ENCODE measurements around the gene VDR. TPM values are rescaled to one million over a fixed set of nuclear protein-coding genes. Genes with fewer than 3 reads are reported as not detected.

The VDR gene
- total and polyA plus RNA-seq, 2 experiments from 2014 or later, result 3.2 to 4.9 TPM

- no peak overlapping the region for H3K4me2 ChIP-seq
- H4K20me1 ChIP-seq (ENCODE audit: insufficient read depth, poor library complexity, severe bottlenecking), result no peaks in the 10 kb centered on the region
- H3K79me2 ChIP-seq, result no peaks in the 10 kb centered on the region
- H3K27ac ChIP-seq, result no peak overlapping the region
- DNase-seq (ENCODE audit: low spot score), result peak; percentile 88
- no peak overlapping the region for H3K4me3 ChIP-seq
- no peak overlapping the region for H2AFZ ChIP-seq
- H3K9me3 ChIP-seq (ENCODE audit: low read depth), result no peaks in the 10 kb centered on the region
- TF ChIP-seq EZH2phosphoT487 (IDR thresholded peaks at IDR 0.05; ENCODE audit: low read depth, severe bottlenecking, unreplicated experiment) (no peak), EZH2 (IDR thresholded peaks at IDR 0.05; ENCODE audit: borderline replicate concordance) (no peak), CTCF (IDR thresholded peaks at IDR 0.05; ENCODE audit: poor library complexity) (peak; percentile 80)
- no peaks in the 10 kb centered on the region for H3K27me3 ChIP-seq
- 62% methylated on average over 32 of the region's 32 CpGs for WGBS (ENCODE audit: low lambda C conversion rate, missing lambda C conversion rate)
- no peaks in the 10 kb centered on the region for H3K36me3 ChIP-seq (replicated peaks; ENCODE audit: insufficient read depth, low read depth)
- H3K9me2 ChIP-seq (replicated peaks; ENCODE audit: insufficient read depth), result no peaks in the 10 kb centered on the region
- peaks cover 7% of the 10 kb centered on the region for H3K4me1 ChIP-seq (ENCODE audit: insufficient read depth)
Measured at GRCh38 chr12:47949441-47950341, 44.9 kb upstream of the VDR start.

DNA sequence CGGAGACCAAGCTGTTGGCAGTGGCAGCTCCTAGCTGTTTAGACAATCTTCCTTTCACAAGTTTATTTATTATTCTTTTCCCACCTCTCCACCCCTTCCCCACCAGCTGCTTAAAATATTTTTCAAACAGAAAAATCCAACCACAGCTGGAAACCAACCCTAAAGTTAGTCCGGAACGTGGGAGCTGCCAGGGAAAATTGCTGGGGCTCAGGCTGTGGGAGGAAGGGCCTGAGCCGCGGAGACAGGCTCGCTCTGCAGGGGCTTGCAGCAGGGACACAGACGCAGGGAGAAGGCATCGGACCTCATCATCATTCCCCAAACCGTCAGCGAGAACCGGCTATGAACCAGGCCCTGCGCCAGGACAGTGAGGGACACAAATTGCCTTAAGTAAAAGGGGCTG, 42.5 kb upstream of the VDR start:
- no peak for DNase-seq (ENCODE audit: low spot score)
- H3K4me2 ChIP-seq, result no peak overlapping the region
- 84% methylated on average over 12 of the region's 12 CpGs for WGBS (ENCODE audit: low lambda C conversion rate, missing lambda C conversion rate)

GRCh38 chr12:47946413-47947323, 41.9 kb upstream of the VDR start:
- no peaks in the 10 kb centered on the region for H3K9me2 ChIP-seq (replicated peaks; ENCODE audit: insufficient read depth)
- H4K20me1 ChIP-seq (ENCODE audit: insufficient read depth, poor library complexity, severe bottlenecking), result no peaks in the 10 kb centered on the region
- 85% methylated on average over 26 of the region's 27 CpGs for WGBS (ENCODE audit: low lambda C conversion rate, missing lambda C conversion rate)
- no peaks in the 10 kb centered on the region for H3K79me2 ChIP-seq
- H3K27me3 ChIP-seq, result no peaks in the 10 kb centered on the region
- no peaks in the 10 kb centered on the region for H3K9me3 ChIP-seq (ENCODE audit: low read depth)
- no peak overlapping the region for H3K4me3 ChIP-seq
- H3K4me2 ChIP-seq, result no peak overlapping the region
- H2AFZ ChIP-seq, result no peak overlapping the region
- H3K27ac ChIP-seq, result no peak overlapping the region
- TF ChIP-seq CTCF (IDR thresholded peaks at IDR 0.05; ENCODE audit: poor library complexity) (no peak), EZH2phosphoT487 (IDR thresholded peaks at IDR 0.05; ENCODE audit: low read depth, severe bottlenecking, unreplicated experiment) (no peak), EZH2 (IDR thresholded peaks at IDR 0.05; ENCODE audit: borderline replicate concordance) (no peak)
- H3K36me3 ChIP-seq (replicated peaks; ENCODE audit: insufficient read depth, low read depth), result no peaks in the 10 kb centered on the region
- H3K4me1 ChIP-seq (ENCODE audit: insufficient read depth), result no peaks in the 10 kb centered on the region
- no peak for DNase-seq (ENCODE audit: low spot score)

More for the DNA sequence above, 42.5 kb upstream of the VDR start:
- no peak overlapping the region for H3K4me3 ChIP-seq
- no peaks in the 10 kb centered on the region for H3K9me2 ChIP-seq (replicated peaks; ENCODE audit: insufficient read depth)
- H3K36me3 ChIP-seq (replicated peaks; ENCODE audit: insufficient read depth, low read depth), result no peaks in the 10 kb centered on the region
- no peak overlapping the region for H2AFZ ChIP-seq
- no peaks in the 10 kb centered on the region for H4K20me1 ChIP-seq (ENCODE audit: insufficient read depth, poor library complexity, severe bottlenecking)
- H3K4me1 ChIP-seq (ENCODE audit: insufficient read depth), result no peaks in the 10 kb centered on the region
- H3K27me3 ChIP-seq, result no peaks in the 10 kb centered on the region
- TF ChIP-seq EZH2phosphoT487 (IDR thresholded peaks at IDR 0.05; ENCODE audit: low read depth, severe bottlenecking, unreplicated experiment) (no peak), CTCF (IDR thresholded peaks at IDR 0.05; ENCODE audit: poor library complexity) (no peak), EZH2 (IDR thresholded peaks at IDR 0.05; ENCODE audit: borderline replicate concordance) (no peak)
- no peaks in the 10 kb centered on the region for H3K9me3 ChIP-seq (ENCODE audit: low read depth)
- no peaks in the 10 kb centered on the region for H3K79me2 ChIP-seq
- no peak overlapping the region for H3K27ac ChIP-seq
